GM12875 (cell line): ENCODE results near the gene MRTFB.
A peak's percentile ranks its signal among the peaks of the same experiment; 100 is the strongest.

Experiments
- H3K4me3 ChIP-seq: one replicate; pipeline ENCODE4 v1.5.1; 2011; ENCODE audit warnings: low read depth, low read length, control low read depth
- CTCF ChIP-seq: IDR thresholded peaks from 2 replicates; pipeline ENCODE4 v1.5.1; 2011; ENCODE audit warnings: low read depth, mild to moderate bottlenecking, control low read depth, inconsistent platforms, low read length, moderate library complexity, borderline replicate concordance; ENCODE audit not compliant: insufficient read depth

The MRTFB gene

DNA sequence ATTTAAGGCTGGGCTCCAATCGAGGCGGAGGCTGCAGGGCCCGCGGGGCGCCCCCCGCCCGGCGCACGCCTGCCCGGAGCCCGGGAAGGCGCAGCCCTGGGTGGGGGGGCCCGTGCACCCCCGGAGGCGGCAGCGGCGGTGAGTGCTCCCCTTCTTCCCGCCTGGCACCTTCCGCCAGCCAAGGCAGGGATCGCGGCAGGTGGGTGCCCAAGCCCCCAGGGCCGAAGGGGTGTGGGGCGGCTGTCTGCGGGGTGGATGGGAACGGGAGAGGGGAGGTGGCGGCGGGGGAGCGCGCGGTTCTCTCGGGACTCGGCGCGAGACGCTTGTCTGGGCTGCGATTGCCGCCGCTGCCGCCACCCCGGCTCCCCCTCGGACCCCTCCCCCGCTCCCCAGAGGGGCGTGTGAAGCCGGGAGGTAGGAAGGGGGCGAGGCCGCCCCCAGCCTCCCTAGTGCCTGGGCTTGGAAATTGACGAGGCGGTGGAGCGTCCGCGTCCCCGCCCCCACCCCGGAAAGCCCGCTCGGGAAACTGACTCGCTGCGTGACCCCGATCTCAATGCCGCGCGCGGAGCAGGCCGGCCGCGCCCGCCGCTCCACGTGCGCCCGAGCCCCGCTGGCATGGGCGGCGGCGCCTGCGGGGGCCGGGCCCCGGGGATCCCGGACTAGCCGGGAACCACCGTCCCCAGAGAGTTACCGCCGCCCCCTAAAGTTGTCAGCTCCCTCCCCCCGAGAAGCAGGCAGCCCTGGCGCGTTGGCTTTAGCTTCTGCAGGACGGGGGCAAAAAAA, 231.5 kb downstream of the MRTFB start:
- peak overlapping the region; percentile 61 for H3K4me3 ChIP-seq
- no peak for TF ChIP-seq CTCF

DNA sequence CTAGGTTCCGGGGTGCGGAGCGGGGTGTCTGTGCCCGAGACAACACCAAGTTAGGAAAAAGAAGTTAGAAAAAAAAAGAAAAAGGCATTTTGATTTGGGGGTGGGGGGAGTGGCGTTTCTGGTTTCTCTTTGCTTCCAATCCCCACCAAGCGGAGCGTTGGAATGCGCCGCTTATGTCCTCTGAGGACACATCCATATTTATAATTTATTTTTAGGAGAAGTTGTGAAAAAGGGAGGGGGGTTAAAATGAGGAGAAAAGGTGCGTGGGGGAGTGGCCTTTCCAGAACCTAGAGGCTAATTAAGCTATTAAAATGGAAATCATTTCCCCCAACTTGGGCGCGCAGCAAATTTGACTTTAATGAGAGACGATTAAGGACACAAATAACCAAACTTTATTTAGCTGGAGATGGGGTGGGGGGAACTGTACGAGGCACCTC, 232.1 kb downstream of the MRTFB start:
- no peak for TF ChIP-seq CTCF
- peak overlapping the region; percentile 61 for H3K4me3 ChIP-seq

DNA sequence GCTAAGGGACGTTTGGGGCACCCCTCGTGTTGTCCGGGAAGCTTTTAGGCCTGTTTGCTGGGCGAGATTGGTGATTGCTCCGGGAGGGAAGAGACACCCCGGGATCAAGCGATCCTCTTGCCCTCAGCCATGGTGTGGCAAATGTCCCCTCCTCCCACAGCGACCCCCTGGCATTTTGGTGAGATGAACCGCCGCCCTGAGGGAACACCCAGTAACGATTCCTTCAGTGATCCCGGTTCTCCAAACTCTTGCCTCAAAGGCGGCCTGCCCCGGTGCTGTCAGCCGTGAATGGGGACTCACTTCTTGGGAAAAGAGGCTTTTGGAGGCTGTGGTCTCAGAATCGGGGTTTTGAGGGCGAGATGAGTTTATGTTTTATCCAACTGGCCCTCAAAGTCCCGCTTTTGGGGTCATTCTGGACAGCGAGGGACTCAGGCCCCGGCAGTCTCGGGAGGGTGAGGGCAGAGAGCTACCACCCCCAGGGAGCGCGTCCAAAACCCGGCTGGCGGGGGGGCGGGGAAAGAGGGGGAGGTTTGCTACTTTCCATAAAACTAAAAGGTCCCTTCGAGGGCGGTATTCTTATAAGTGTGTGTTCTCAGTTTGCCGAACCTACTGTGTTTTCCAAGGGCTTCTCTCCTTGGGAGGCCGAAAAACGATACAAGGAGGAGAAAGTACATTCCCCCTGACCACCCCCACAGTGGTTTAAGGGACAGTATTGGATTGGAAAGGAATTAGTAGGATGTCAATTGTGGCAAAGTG, 232.7 kb downstream of the MRTFB start:
- no peak for TF ChIP-seq CTCF
- H3K4me3 ChIP-seq: peak overlapping the region; percentile 61

- H3K4me3 ChIP-seq: no peak overlapping the region
- TF ChIP-seq CTCF: no peak
Measured at GRCh38 chr16:14304891-14305460, 233.9 kb downstream of the MRTFB start.

DNA sequence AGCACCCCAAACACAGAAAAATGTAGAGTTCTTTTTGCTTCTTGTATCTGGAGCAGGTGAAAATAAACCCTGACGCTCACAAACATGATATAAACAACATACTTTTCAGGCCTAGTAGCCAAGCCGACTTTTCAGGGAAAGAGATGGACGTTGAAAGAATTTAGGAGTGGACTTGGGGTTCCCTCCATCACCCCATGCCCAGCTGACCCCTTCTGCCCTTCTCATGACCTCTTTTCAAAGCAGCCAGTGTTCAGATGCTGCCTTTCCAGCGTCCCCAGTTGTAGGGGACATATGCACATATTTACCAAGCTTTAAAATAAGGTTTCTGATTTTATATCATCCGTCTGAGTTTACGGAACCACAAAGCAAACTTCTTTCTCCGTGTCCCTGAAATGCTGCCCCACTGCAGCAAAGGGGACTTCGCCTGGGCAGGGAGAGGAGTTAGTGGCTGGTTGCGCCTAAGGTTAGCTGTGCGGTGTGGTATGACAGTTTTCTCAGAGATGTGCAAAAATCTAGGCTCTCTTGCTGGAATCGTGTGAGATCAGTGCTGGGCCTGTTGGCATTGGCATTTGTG, 235.5 kb downstream of the MRTFB start:
- no peak for TF ChIP-seq CTCF
- no peak overlapping the region for H3K4me3 ChIP-seq

- no peak for TF ChIP-seq CTCF
- no peak overlapping the region for H3K4me3 ChIP-seq
Measured at GRCh38 chr16:14307059-14307526, 236.0 kb downstream of the MRTFB start.
